Panc1 (cell line): ENCODE data around the gene TAGLN.

Experiments
- POLR2AphosphoS5 ChIP-seq: IDR thresholded peaks from 2 replicates; pipeline ENCODE4 v1.6.1; 2012; ENCODE audit warnings: mild to moderate bottlenecking, low read depth, low read length, moderate library complexity
- SIN3A ChIP-seq: IDR thresholded peaks from 2 replicates; pipeline ENCODE4 v1.6.1; 2012; ENCODE audit warnings: low read depth, mild to moderate bottlenecking, low read length, moderate library complexity, borderline replicate concordance; ENCODE audit not compliant: insufficient read depth
- TCF7L2 ChIP-seq: IDR thresholded peaks from 2 replicates; pipeline ENCODE4 v1.6.1; 2011; ENCODE audit warnings: mild to moderate bottlenecking, low read depth, low read length, inconsistent platforms
- TF ChIP-seq, protein P1 (sequence below): fragments of 450-650 bp; IDR thresholded peaks from 2 replicates; pipeline ENCODE4 v1.5.1; 2017; ENCODE audit warnings: mild to moderate bottlenecking
- TF ChIP-seq, protein P2 (sequence below), 2 experiments: IDR thresholded peaks; 2 replicates each; pipeline ENCODE4 v1.6.1; 2011 to 2012; ENCODE audit warnings: low read depth in 2 of 2, control low read depth in 1 of 2, low read length in 1 of 2, mild to moderate bottlenecking in 1 of 2, moderate library complexity in 1 of 2; ENCODE audit not compliant: insufficient read depth in 1 of 2

DNA sequence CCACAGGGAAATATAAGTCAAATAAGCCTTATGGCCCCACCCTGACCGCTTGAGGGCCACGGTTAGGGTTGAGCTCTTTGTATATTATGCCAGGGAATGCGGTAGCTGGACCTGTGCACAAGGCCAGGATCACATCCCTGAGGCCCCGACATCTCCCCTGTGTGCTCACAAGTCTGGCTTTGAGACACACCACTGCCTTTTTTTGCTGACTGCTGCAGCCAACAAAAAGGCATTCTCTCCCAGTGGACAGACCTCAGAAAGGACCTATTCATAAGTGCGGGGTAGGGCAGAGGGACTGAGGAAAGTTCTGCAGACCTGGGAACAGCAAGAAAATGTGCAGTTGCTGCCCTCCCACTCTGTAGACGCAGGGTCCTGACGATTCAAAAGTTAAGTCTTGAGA is 24.1 kb upstream of the TAGLN start:
- TF ChIP-seq, protein P1, sequence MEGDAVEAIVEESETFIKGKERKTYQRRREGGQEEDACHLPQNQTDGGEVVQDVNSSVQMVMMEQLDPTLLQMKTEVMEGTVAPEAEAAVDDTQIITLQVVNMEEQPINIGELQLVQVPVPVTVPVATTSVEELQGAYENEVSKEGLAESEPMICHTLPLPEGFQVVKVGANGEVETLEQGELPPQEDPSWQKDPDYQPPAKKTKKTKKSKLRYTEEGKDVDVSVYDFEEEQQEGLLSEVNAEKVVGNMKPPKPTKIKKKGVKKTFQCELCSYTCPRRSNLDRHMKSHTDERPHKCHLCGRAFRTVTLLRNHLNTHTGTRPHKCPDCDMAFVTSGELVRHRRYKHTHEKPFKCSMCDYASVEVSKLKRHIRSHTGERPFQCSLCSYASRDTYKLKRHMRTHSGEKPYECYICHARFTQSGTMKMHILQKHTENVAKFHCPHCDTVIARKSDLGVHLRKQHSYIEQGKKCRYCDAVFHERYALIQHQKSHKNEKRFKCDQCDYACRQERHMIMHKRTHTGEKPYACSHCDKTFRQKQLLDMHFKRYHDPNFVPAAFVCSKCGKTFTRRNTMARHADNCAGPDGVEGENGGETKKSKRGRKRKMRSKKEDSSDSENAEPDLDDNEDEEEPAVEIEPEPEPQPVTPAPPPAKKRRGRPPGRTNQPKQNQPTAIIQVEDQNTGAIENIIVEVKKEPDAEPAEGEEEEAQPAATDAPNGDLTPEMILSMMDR = no peak
- TF ChIP-seq POLR2AphosphoS5 = no peak
- TF ChIP-seq, protein P2, sequence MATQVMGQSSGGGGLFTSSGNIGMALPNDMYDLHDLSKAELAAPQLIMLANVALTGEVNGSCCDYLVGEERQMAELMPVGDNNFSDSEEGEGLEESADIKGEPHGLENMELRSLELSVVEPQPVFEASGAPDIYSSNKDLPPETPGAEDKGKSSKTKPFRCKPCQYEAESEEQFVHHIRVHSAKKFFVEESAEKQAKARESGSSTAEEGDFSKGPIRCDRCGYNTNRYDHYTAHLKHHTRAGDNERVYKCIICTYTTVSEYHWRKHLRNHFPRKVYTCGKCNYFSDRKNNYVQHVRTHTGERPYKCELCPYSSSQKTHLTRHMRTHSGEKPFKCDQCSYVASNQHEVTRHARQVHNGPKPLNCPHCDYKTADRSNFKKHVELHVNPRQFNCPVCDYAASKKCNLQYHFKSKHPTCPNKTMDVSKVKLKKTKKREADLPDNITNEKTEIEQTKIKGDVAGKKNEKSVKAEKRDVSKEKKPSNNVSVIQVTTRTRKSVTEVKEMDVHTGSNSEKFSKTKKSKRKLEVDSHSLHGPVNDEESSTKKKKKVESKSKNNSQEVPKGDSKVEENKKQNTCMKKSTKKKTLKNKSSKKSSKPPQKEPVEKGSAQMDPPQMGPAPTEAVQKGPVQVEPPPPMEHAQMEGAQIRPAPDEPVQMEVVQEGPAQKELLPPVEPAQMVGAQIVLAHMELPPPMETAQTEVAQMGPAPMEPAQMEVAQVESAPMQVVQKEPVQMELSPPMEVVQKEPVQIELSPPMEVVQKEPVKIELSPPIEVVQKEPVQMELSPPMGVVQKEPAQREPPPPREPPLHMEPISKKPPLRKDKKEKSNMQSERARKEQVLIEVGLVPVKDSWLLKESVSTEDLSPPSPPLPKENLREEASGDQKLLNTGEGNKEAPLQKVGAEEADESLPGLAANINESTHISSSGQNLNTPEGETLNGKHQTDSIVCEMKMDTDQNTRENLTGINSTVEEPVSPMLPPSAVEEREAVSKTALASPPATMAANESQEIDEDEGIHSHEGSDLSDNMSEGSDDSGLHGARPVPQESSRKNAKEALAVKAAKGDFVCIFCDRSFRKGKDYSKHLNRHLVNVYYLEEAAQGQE (IDR thresholded peaks at IDR 0.05; ENCODE audit: insufficient read depth in 1 of 2, low read depth in 2 of 2, low read length in 1 of 2) = no peak
- TF ChIP-seq SIN3A = no peak
- TF ChIP-seq TCF7L2 = no peak
